SIG-M5 (cell line): ENCODE data around the gene FNBP1L.

Source experiments
- DNase-seq: peaks from one replicate; lab custom pipeline; 2025; lab: John Stamatoyannopoulos, UW

FNBP1L gene

GRCh38 chr1:93447481-93448291 is at the start of gene FNBP1L:
TSS of gene FNBP1L (plus strand) at chr1:93448118. CDS start at chr1:93448282, 164 bp downstream.
- no peak for DNase-seq

GRCh38 chr1:93399781-93400180 is 48.1 kb upstream of the FNBP1L start:
- DNase-seq = no peak

- DNase-seq = no peak
These were observed 39.7 kb upstream of the FNBP1L start for GRCh38 chr1:93408203-93408602.

GRCh38 chr1:93411000-93411399 is 36.9 kb upstream of the FNBP1L start:
- no peak for DNase-seq

GRCh38 chr1:93414749-93415148 is 33.2 kb upstream of the FNBP1L start:
- no peak for DNase-seq

- DNase-seq = no peak
These were observed 32.6 kb upstream of the FNBP1L start for GRCh38 chr1:93415296-93415695.

GRCh38 chr1:93416183-93416582 is 31.7 kb upstream of the FNBP1L start:
- DNase-seq = no peak

GRCh38 chr1:93419344-93419743 is 28.6 kb upstream of the FNBP1L start:
- DNase-seq = no peak

- no peak for DNase-seq
These were observed 27.5 kb upstream of the FNBP1L start for GRCh38 chr1:93420400-93420799.

- no peak for DNase-seq
These were observed 21.7 kb upstream of the FNBP1L start for GRCh38 chr1:93426181-93426580.

- no peak for DNase-seq
These were observed 20.3 kb upstream of the FNBP1L start for GRCh38 chr1:93427656-93428055.

- no peak for DNase-seq
These were observed 14.4 kb upstream of the FNBP1L start for GRCh38 chr1:93433407-93433961.

- DNase-seq = no peak
These were observed 13.8 kb upstream of the FNBP1L start for GRCh38 chr1:93434088-93434487.

- DNase-seq = no peak
These were observed 12.9 kb upstream of the FNBP1L start for GRCh38 chr1:93434987-93435386.

- DNase-seq = no peak
These were observed 12.5 kb upstream of the FNBP1L start for GRCh38 chr1:93435443-93435842.

GRCh38 chr1:93436496-93436895 is 11.4 kb upstream of the FNBP1L start:
- no peak for DNase-seq

- DNase-seq = no peak
These were observed 9.8 kb upstream of the FNBP1L start for GRCh38 chr1:93437976-93438605.

- DNase-seq = no peak
These were observed 9.2 kb upstream of the FNBP1L start for GRCh38 chr1:93438716-93439115.

GRCh38 chr1:93440272-93440671 is 7.6 kb upstream of the FNBP1L start:
- no peak for DNase-seq

- no peak for DNase-seq
These were observed 7.2 kb upstream of the FNBP1L start for GRCh38 chr1:93440706-93441105.

GRCh38 chr1:93441589-93441988 is 6.3 kb upstream of the FNBP1L start:
- no peak for DNase-seq

GRCh38 chr1:93442008-93442666 is 5.8 kb upstream of the FNBP1L start:
- DNase-seq = no peak

GRCh38 chr1:93442741-93443140 is 5.2 kb upstream of the FNBP1L start:
- DNase-seq = no peak
